ENCODE results near the gene RND3. TPM values are rescaled to one million over a fixed set of nuclear protein-coding genes. Genes with fewer than 3 reads are reported as not detected.
A peak's percentile ranks its signal among the peaks of the same experiment; 100 is the strongest.

Gene RND3
- total RNA-seq, 1 experiment from 2014 or later, result 45.3 TPM

DNA sequence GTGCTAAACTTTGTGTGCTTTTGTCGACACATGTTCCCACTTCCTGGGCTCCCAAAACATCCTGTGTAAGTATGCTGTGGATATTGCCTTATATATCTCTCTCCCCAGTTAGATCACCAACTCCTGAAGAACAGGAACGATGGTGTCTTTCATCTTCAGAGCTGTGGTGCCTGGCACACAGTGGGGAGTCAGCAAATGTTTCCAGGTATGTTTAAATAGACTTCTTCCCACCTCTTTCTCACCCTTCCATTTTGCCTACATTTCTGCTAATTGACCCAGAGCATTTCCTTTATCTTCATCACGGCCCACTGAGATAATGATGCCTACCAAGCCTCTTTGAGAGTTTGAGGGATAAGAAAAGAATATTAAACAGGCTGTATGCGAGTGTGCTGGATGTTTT is 60.7 kb downstream of the RND3 start:
- ATAC-seq (no peak), DNase-seq (ENCODE audit: low read depth, low spot score) (no peak)
- H3K27ac ChIP-seq (ENCODE audit: low read length), result no peak overlapping the region
- BruUV-seq (replicated peaks), result no TSS peak
- H3K27me3 ChIP-seq (ENCODE audit: control insufficient read depth, insufficient read depth, low read length), result no peaks in the 10 kb centered on the region
- CTCF ChIA-PET, result no interaction called here
- H3K4me1 ChIP-seq (ENCODE audit: control insufficient read depth, insufficient read depth, low read length), result no peaks in the 10 kb centered on the region
- in situ Hi-C loops (cut with HindIII; ENCODE audit: low pct_unique_long_range_greater_than_20kb, low sequenced_read_pairs) (no loop called here), intact Hi-C loops (cut with micrococcal nuclease; ENCODE audit: unreplicated experiment) (no loop called here)
- POLR2A ChIA-PET, result no interaction called here
- H3K9me3 ChIP-seq (ENCODE audit: control insufficient read depth, insufficient read depth, low read depth, low read length), result no peaks in the 10 kb centered on the region
- TF ChIP-seq, protein P1, sequence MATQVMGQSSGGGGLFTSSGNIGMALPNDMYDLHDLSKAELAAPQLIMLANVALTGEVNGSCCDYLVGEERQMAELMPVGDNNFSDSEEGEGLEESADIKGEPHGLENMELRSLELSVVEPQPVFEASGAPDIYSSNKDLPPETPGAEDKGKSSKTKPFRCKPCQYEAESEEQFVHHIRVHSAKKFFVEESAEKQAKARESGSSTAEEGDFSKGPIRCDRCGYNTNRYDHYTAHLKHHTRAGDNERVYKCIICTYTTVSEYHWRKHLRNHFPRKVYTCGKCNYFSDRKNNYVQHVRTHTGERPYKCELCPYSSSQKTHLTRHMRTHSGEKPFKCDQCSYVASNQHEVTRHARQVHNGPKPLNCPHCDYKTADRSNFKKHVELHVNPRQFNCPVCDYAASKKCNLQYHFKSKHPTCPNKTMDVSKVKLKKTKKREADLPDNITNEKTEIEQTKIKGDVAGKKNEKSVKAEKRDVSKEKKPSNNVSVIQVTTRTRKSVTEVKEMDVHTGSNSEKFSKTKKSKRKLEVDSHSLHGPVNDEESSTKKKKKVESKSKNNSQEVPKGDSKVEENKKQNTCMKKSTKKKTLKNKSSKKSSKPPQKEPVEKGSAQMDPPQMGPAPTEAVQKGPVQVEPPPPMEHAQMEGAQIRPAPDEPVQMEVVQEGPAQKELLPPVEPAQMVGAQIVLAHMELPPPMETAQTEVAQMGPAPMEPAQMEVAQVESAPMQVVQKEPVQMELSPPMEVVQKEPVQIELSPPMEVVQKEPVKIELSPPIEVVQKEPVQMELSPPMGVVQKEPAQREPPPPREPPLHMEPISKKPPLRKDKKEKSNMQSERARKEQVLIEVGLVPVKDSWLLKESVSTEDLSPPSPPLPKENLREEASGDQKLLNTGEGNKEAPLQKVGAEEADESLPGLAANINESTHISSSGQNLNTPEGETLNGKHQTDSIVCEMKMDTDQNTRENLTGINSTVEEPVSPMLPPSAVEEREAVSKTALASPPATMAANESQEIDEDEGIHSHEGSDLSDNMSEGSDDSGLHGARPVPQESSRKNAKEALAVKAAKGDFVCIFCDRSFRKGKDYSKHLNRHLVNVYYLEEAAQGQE (IDR thresholded peaks at IDR 0.05; ENCODE audit: insufficient read depth in 1 of 2, low read depth in 2 of 2, low read length in 1 of 2), result no peak
- no peak overlapping the region for H3K4me3 ChIP-seq (ENCODE audit: low read depth in 2 of 2, low read length in 2 of 2)
- no peaks in the 10 kb centered on the region for H3K36me3 ChIP-seq (ENCODE audit: control insufficient read depth, insufficient read depth, low read length)

DNA sequence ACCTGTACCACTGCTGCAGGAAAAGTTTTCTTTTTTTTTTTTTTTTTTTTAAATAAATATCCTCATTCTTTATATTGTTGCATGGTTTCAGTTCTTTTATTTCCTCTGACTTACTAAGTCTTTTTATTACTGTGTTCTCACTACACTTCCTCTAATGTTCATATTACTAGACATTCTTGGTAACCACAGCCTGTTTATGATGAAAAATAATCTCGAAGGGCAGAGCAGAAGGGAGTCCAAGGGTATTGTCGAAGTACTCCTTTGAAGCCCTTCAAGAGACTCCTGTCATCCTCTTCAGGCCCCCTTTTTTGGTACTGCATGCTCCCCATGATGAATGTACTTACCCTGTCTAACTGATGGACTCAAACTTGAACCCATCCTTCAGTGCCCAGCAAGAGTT is 61.2 kb downstream of the RND3 start:
- H3K4me3 ChIP-seq (ENCODE audit: low read depth in 2 of 2, low read length in 2 of 2), result no peak overlapping the region
- CTCF ChIA-PET, result no interaction called here
- BruUV-seq (replicated peaks), result no TSS peak
- POLR2A ChIA-PET, result interaction anchor here (0.6 kb wide), 1 partner anchor 978 kb away, joined by 3 read pairs; no protein-coding TSS in a partner anchor
- no peak overlapping the region for H3K27ac ChIP-seq (ENCODE audit: low read length)
- DNase-seq (ENCODE audit: low read depth, low spot score), result no peak
- TF ChIP-seq POLR2AphosphoS5 (IDR thresholded peaks at IDR 0.05; ENCODE audit: low read depth, low read length), result no peak
- intact Hi-C loops (cut with micrococcal nuclease; ENCODE audit: unreplicated experiment), result no loop called here
- no peaks in the 10 kb centered on the region for H3K27me3 ChIP-seq (ENCODE audit: control insufficient read depth, insufficient read depth, low read length)
- in situ Hi-C loops (cut with HindIII; ENCODE audit: low pct_unique_long_range_greater_than_20kb, low sequenced_read_pairs), result no loop called here
- no peak for ATAC-seq
- H3K36me3 ChIP-seq (ENCODE audit: control insufficient read depth, insufficient read depth, low read length), result no peaks in the 10 kb centered on the region
- no peaks in the 10 kb centered on the region for H3K9me3 ChIP-seq (ENCODE audit: control insufficient read depth, insufficient read depth, low read depth, low read length)
- no peaks in the 10 kb centered on the region for H3K4me1 ChIP-seq (ENCODE audit: control insufficient read depth, insufficient read depth, low read length)

DNA sequence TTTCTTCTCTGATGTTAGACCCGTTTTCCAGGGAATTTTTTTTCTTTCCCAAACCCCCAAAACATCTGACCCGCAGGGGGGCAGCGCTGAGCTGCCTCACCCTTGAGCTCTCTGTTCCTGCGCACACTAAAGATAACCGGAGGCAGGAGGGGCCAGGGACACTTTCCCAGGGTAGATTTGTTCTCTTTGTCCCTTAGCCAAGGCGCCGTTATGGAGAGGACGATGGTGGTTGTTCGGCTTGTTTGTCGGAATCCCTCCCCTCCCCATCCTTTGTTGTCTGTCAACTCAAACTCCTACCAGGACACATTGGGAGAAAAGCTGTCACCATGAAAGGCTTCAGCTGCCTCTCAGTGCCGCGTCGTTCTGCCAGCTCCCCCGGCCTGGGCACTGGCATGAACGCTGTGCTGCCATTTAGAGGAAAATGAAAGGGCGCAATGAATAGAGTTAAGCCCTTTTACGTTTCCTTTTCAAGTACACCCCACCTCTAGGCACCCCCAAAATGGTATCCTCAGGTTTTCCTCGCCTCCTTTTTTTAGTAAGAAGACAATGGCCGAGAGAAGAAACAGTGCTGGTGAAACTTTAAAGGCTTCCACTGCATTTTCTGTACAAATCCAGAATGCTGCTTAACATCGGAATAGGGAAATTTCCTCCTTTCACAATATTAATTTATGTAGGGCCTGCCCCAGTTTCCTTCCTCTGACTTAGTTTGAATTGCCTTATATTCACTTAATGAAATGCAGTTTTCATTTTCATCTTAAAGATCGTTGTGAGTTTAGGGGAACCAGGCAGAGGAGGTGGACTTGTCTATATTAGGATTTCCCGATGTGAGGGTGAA is 62.1 kb downstream of the RND3 start:
- DNase-seq (ENCODE audit: low read depth, low spot score) (no peak), ATAC-seq (no peak)
- intact Hi-C loops (cut with micrococcal nuclease; ENCODE audit: unreplicated experiment), result no loop called here
- Histone ChIP-seq H3K4me1 (ENCODE audit: control insufficient read depth, insufficient read depth, low read length) (no peaks in the 10 kb centered on the region), H3K27me3 (ENCODE audit: control insufficient read depth, insufficient read depth, low read length) (no peaks in the 10 kb centered on the region), H3K4me3 (ENCODE audit: low read depth in 2 of 2, low read length in 2 of 2) (no peak overlapping the region), H3K36me3 (ENCODE audit: control insufficient read depth, insufficient read depth, low read length) (no peaks in the 10 kb centered on the region), H3K27ac (ENCODE audit: low read length) (no peak overlapping the region), H3K9me3 (ENCODE audit: control insufficient read depth, insufficient read depth, low read depth, low read length) (no peaks in the 10 kb centered on the region)
- ChIA-PET CTCF (no interaction called here), POLR2A (interaction anchor here (0.6 kb wide), 1 partner anchor 979 kb away, joined by 3 read pairs; no protein-coding TSS in a partner anchor)
- BruUV-seq (replicated peaks), result no TSS peak
- no peak for TF ChIP-seq TCF7L2 (IDR thresholded peaks at IDR 0.05; ENCODE audit: low read depth, low read length)
- TF ChIP-seq, protein P2, sequence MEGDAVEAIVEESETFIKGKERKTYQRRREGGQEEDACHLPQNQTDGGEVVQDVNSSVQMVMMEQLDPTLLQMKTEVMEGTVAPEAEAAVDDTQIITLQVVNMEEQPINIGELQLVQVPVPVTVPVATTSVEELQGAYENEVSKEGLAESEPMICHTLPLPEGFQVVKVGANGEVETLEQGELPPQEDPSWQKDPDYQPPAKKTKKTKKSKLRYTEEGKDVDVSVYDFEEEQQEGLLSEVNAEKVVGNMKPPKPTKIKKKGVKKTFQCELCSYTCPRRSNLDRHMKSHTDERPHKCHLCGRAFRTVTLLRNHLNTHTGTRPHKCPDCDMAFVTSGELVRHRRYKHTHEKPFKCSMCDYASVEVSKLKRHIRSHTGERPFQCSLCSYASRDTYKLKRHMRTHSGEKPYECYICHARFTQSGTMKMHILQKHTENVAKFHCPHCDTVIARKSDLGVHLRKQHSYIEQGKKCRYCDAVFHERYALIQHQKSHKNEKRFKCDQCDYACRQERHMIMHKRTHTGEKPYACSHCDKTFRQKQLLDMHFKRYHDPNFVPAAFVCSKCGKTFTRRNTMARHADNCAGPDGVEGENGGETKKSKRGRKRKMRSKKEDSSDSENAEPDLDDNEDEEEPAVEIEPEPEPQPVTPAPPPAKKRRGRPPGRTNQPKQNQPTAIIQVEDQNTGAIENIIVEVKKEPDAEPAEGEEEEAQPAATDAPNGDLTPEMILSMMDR (IDR thresholded peaks at IDR 0.05), result peak; percentile 47
- TF ChIP-seq, protein P1 (IDR thresholded peaks at IDR 0.05; ENCODE audit: insufficient read depth in 1 of 2, low read depth in 2 of 2, low read length in 1 of 2), result no peak
- in situ Hi-C loops (cut with HindIII; ENCODE audit: low pct_unique_long_range_greater_than_20kb, low sequenced_read_pairs), result no loop called here
